ENCODE data around the gene TCOF1.

DNA sequence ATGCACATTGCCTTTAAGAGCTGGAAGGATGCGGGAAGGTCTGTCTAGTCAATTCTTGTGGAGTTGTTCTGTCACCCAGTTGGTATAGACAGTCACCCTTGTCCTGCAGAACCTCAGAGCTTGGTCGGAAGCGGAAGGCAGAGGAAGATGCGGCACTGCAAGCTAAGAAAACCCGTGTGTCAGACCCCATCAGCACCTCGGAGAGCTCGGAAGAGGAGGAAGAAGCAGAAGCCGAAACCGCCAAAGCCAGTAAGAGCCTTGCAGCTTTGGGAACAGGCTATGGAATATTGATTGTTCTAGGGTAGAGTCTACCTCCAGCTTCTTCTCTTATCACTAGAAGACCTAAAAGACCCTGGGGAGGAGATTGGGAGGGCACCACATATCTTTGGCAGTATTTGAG, 6.5 kb downstream of the TCOF1 start:
- TF ChIP-seq EP300 (IDR thresholded peaks at IDR 0.05) (no peak), POLR2AphosphoS5 (IDR thresholded peaks at IDR 0.05) (no peak), POLR2A (IDR thresholded peaks at IDR 0.05) (no peak)
- TF ChIP-seq, protein P1, sequence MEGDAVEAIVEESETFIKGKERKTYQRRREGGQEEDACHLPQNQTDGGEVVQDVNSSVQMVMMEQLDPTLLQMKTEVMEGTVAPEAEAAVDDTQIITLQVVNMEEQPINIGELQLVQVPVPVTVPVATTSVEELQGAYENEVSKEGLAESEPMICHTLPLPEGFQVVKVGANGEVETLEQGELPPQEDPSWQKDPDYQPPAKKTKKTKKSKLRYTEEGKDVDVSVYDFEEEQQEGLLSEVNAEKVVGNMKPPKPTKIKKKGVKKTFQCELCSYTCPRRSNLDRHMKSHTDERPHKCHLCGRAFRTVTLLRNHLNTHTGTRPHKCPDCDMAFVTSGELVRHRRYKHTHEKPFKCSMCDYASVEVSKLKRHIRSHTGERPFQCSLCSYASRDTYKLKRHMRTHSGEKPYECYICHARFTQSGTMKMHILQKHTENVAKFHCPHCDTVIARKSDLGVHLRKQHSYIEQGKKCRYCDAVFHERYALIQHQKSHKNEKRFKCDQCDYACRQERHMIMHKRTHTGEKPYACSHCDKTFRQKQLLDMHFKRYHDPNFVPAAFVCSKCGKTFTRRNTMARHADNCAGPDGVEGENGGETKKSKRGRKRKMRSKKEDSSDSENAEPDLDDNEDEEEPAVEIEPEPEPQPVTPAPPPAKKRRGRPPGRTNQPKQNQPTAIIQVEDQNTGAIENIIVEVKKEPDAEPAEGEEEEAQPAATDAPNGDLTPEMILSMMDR (IDR thresholded peaks at IDR 0.05): no peak
